Caco-2 (cell line): ENCODE data around the gene CERS6. TPM values are rescaled to one million over a fixed set of nuclear protein-coding genes. Genes with fewer than 3 reads are reported as not detected.
"Not testable (repeated sequence)": the region's sequence is repeated elsewhere in the genome, so short reads cannot be mapped to it uniquely, and the experiment has no call there.

Experiments
- BruUV-seq: library from RNA; stranded (reverse); fragments of 400-500 nt; replicated peaks from 2 replicates; lab custom pipeline; 2021; lab: Mats Ljungman, UMichigan
- CTCF ChIA-PET: fragments of 300-600 bp; sonication (Branson Sonifier 250); formaldehyde crosslinking; loops from one replicate; lab custom pipeline; 2022; ENCODE audit warnings: antibody characterized with exemption; lab: Charles Lee
- POLR2A ChIA-PET: fragments of 300-600 bp; sonication (Branson Sonifier 250); formaldehyde crosslinking; loops from one replicate; lab custom pipeline; 2022; ENCODE audit warnings: antibody characterized with exemption; lab: Charles Lee
- DNase-seq, 2 experiments: peaks; one replicate each; pipeline versions ENCODE4 v3.0.0 to v3.0.0-alpha.2; 2020 to 2022
- H3K27me3 ChIP-seq: replicated peaks from 2 replicates; pipeline ENCODE4 v1.6.0; 2011; ENCODE audit warnings: low read length; ENCODE audit not compliant: control insufficient read depth, insufficient read depth
- H3K36me3 ChIP-seq: 2 replicates; pipeline ENCODE4 v1.5.1; 2011; ENCODE audit warnings: low read length; ENCODE audit not compliant: control insufficient read depth, insufficient read depth
- H3K4me1 ChIP-seq: fragments of 250-450 bp; sonication (Bioruptor Pico); 2 replicates; pipeline ENCODE4 v1.5.1; 2020; ENCODE audit warnings: mild to moderate bottlenecking
- H3K4me3 ChIP-seq: 2 replicates; pipeline ENCODE4 v1.5.1; 2011; ENCODE audit warnings: low read depth, mild to moderate bottlenecking, control low read depth, low read length
- H3K9me3 ChIP-seq: fragments of 250-450 bp; sonication (Bioruptor Pico); 2 replicates; pipeline ENCODE4 v1.5.1; 2020; ENCODE audit warnings: mild to moderate bottlenecking, moderate library complexity
- H3K27ac Mint-ChIP-seq: one replicate; pipeline ENCODE4 v1.8.0; 2022; ENCODE audit warnings: mixed read lengths; ENCODE audit not compliant: unreplicated experiment
- H3K27me3 Mint-ChIP-seq: one replicate; pipeline ENCODE4 v1.8.0; 2022; ENCODE audit warnings: mixed read lengths; ENCODE audit not compliant: insufficient read depth, unreplicated experiment
- H3K36me3 Mint-ChIP-seq: one replicate; pipeline ENCODE4 v1.8.0; 2022; ENCODE audit warnings: mild to moderate bottlenecking, mixed read lengths; ENCODE audit not compliant: insufficient read depth, unreplicated experiment
- H3K4me1 Mint-ChIP-seq: one replicate; pipeline ENCODE4 v1.8.0; 2022; ENCODE audit warnings: low read depth, mixed read lengths; ENCODE audit not compliant: unreplicated experiment
- H3K4me3 Mint-ChIP-seq: one replicate; pipeline ENCODE4 v1.8.0; 2022; ENCODE audit warnings: mild to moderate bottlenecking, moderate library complexity, mixed read lengths; ENCODE audit not compliant: unreplicated experiment
- H3K9me3 Mint-ChIP-seq: one replicate; pipeline ENCODE4 v1.8.0; 2022; ENCODE audit warnings: mixed read lengths; ENCODE audit not compliant: unreplicated experiment
- CTCF ChIP-seq, 2 experiments: fragments of 200-600 bp in 1 of 2; IDR thresholded peaks; 1 replicate in 1 of 2; 2 replicates in 1 of 2; pipeline versions ENCODE4 v1.5.1 to v1.8.0; 2011 to 2022; ENCODE audit warnings: antibody characterized with exemption in 1 of 2, control low read depth in 1 of 2, inconsistent platforms in 1 of 2, low read depth in 1 of 2, low read length in 1 of 2, mild to moderate bottlenecking in 1 of 2, moderate library complexity in 1 of 2; ENCODE audit not compliant: insufficient read depth in 1 of 2, severe bottlenecking in 1 of 2, unreplicated experiment in 1 of 2
- intact Hi-C: fragments of 100-400 bp; cut with micrococcal nuclease; formaldehyde crosslinking; loops from one replicate; pipeline ENCODE4 v1.10.0; 2022; ENCODE audit not compliant: unreplicated experiment
- total RNA-seq: library from RNA; stranded (reverse); gene quantifications from 2 replicates; pipeline ENCODE4 v1.2.3, GENCODE V29; 2022

CERS6 gene
- total RNA-seq, 1 experiment from 2014 or later: 32.7 TPM

GRCh38 chr2:168663993-168664392 is 207.9 kb downstream of the CERS6 start:
- intact Hi-C loops: no loop called here
- ChIA-PET CTCF (no interaction called here), POLR2A (no interaction called here)
- BruUV-seq: no TSS peak
- DNase-seq: no peak
- H3K9me3 Mint-ChIP-seq: no peaks in the 10 kb centered on the region
- H3K36me3 ChIP-seq: no peaks in the 10 kb centered on the region
- H3K4me3 Mint-ChIP-seq: no peak overlapping the region
- H3K9me3 ChIP-seq: no peaks in the 10 kb centered on the region
- H3K4me1 ChIP-seq: no peaks in the 10 kb centered on the region
- H3K4me3 ChIP-seq: no peak overlapping the region
- no peak for TF ChIP-seq CTCF (IDR thresholded peaks at IDR 0.05; ENCODE audit: insufficient read depth in 1 of 2, low read depth in 1 of 2, low read length in 1 of 2, severe bottlenecking in 1 of 2, unreplicated experiment in 1 of 2)
- peaks cover 13% of the 10 kb centered on the region for H3K36me3 Mint-ChIP-seq
- H3K27me3 ChIP-seq: no peaks in the 10 kb centered on the region
- H3K27me3 Mint-ChIP-seq: no peaks in the 10 kb centered on the region
- H3K27ac Mint-ChIP-seq: no peak overlapping the region
- peaks cover 13% of the 10 kb centered on the region for H3K4me1 Mint-ChIP-seq

- H3K9me3 Mint-ChIP-seq, BruUV-seq, intact Hi-C loops, H3K4me3 Mint-ChIP-seq, H3K9me3 ChIP-seq, POLR2A ChIA-PET, H3K27ac Mint-ChIP-seq, CTCF ChIA-PET, H3K36me3 ChIP-seq, H3K4me3 ChIP-seq, H3K27me3 ChIP-seq, H3K4me1 ChIP-seq, H3K27me3 Mint-ChIP-seq, DNase-seq: not testable (repeated sequence)
- Mint-ChIP-seq H3K4me1 (peaks cover 13% of the 10 kb centered on the region), H3K36me3 (peaks cover 13% of the 10 kb centered on the region)
Measured at GRCh38 chr2:168664715-168665114, 208.6 kb downstream of the CERS6 start.

- H3K36me3 ChIP-seq: no peaks in the 10 kb centered on the region
- H3K4me3 Mint-ChIP-seq: no peak overlapping the region
- no peaks in the 10 kb centered on the region for H3K9me3 Mint-ChIP-seq
- peaks cover 13% of the 10 kb centered on the region for H3K36me3 Mint-ChIP-seq
- BruUV-seq: no TSS peak
- TF ChIP-seq CTCF (IDR thresholded peaks at IDR 0.05; ENCODE audit: insufficient read depth in 1 of 2, low read depth in 1 of 2, low read length in 1 of 2, severe bottlenecking in 1 of 2, unreplicated experiment in 1 of 2): no peak
- POLR2A ChIA-PET: no interaction called here
- H3K4me1 Mint-ChIP-seq: peaks cover 4% of the 10 kb centered on the region
- DNase-seq: no peak
- no peaks in the 10 kb centered on the region for H3K9me3 ChIP-seq
- H3K27ac Mint-ChIP-seq: no peak overlapping the region
- H3K4me1 ChIP-seq: no peaks in the 10 kb centered on the region
- no peaks in the 10 kb centered on the region for H3K27me3 ChIP-seq
- H3K4me3 ChIP-seq: no peak overlapping the region
- H3K27me3 Mint-ChIP-seq: no peaks in the 10 kb centered on the region
- CTCF ChIA-PET: no interaction called here
- intact Hi-C loops: no loop called here
Measured at GRCh38 chr2:168666339-168666738, 210.3 kb downstream of the CERS6 start.

GRCh38 chr2:168667156-168667555 is 211.1 kb downstream of the CERS6 start:
- intact Hi-C loops: no loop called here
- no peak for DNase-seq
- ChIA-PET CTCF (no interaction called here), POLR2A (no interaction called here)
- H3K4me1 Mint-ChIP-seq: no peaks in the 10 kb centered on the region
- H3K4me3 ChIP-seq: no peak overlapping the region
- no peak overlapping the region for H3K27ac Mint-ChIP-seq
- no peaks in the 10 kb centered on the region for H3K36me3 ChIP-seq
- BruUV-seq: no TSS peak
- H3K27me3 Mint-ChIP-seq: no peaks in the 10 kb centered on the region
- no peaks in the 10 kb centered on the region for H3K9me3 Mint-ChIP-seq
- no peaks in the 10 kb centered on the region for H3K4me1 ChIP-seq
- peaks cover 10% of the 10 kb centered on the region for H3K36me3 Mint-ChIP-seq
- H3K4me3 Mint-ChIP-seq: no peak overlapping the region
- no peak for TF ChIP-seq CTCF (IDR thresholded peaks at IDR 0.05; ENCODE audit: insufficient read depth in 1 of 2, low read depth in 1 of 2, low read length in 1 of 2, severe bottlenecking in 1 of 2, unreplicated experiment in 1 of 2)
- no peaks in the 10 kb centered on the region for H3K9me3 ChIP-seq
- no peaks in the 10 kb centered on the region for H3K27me3 ChIP-seq
